IPS DF 4.7 (cell line): ENCODE measurements around the gene AGO3.
"Not testable (repeated sequence)": the region's sequence is repeated elsewhere in the genome, so short reads cannot be mapped to it uniquely, and the experiment has no call there.

Experiments
- DNase-seq: peaks from one replicate; pipeline ENCODE4 v3.0.0-alpha.2; 2013; ENCODE audit warnings: low spot score; ENCODE audit errors: extremely low read depth

AGO3 gene

DNA sequence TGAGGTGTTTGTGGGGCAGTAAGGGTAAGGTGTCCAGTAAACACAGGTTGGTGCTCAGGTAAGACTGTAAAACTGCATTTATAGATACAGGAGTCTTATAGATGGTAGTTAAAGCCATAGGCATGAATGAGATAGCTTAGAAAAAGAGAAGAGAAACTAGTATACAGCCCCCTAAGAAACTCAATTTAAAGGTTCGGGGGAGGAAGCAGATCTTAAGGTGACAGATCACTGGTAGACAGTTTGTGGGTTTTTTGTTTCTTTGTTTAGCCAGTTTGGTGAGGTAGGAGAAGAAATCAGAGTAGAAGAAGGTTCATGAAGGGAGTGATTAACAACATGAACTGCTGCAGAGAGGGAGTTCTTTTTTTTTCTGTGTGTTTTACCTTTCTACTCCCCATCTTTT, 6.1 kb upstream of the AGO3 start:
- no peak for DNase-seq

DNA sequence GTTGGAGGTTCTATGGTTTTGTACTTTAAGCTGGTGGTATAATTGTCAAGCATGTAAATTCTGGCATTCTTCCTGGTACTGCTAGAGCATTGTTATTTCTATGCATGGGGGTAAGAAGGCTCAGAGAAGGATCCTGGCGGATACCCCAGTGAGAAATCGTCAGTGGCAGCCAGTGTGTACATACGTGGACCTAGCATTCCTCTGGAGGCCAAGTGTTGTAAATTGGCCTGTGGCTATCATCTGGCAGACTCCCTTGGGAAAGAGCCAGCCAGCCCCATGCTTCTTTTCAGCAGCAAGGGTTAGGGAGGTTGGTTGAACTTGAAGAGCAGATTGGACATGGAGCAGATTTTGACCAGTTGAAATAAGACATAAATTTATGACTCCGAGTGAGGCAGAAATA, 5.2 kb upstream of the AGO3 start:
- DNase-seq, result no peak

DNA sequence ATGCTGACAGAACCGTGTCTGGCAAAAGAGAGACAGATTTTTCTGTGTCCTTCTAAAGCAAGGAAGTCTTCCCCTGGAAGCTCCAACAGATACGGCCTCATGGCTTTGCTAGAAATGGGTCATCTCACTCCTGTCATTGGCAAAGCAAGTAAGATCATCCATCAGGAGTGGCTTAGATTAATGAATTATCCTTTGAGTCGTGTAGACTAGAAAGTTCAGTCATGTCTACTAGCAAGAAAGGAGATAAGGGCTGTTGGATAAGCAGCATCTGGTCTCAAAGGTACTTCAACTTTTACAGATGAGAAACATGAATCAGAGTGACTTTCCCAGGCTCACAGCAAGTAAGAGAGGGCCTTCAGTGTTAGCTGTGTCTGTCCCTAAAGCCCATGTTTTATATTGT, 3.4 kb upstream of the AGO3 start:
- DNase-seq, result no peak

DNA sequence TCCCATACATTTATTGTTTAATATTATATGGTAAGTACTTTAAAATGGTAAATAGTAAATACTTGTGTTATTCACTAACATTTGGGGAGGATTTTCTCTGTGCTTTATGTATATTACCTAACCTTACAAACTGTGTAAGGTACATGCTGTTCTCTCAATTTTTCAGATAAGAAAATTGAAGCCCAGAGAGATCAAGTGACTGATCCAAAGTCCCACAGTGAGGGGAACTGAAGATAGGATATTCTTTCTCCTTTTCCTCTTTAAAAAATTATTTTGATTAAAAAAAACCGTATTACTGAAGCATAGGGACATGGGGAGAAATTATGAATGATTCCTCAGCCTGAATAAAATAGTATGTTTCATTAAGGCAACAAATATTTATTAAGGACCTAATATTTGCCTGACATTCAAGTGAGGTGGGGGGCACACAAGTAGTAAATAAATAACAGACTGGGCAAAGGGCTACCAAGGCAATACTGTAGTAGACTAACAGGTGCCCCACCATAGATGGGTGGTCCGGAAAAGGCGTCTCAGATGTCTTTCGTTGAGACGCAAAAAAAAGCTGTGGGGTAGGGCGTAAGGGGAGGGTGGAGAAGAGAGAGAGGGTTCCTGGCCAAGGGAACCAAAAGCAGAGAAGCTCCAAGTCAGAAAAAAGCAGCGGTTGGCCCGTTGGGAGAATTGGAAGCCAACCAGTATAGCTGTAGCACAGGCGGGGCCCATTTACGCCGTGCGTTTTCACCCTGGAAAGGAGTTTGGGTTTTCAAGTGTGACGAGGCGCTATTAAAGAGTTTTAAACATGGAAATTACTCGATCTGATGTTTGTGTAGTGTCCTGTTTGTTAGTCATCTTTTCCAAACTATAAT, 944 bp upstream of the AGO3 start:
- DNase-seq, result peak; percentile 30

DNA sequence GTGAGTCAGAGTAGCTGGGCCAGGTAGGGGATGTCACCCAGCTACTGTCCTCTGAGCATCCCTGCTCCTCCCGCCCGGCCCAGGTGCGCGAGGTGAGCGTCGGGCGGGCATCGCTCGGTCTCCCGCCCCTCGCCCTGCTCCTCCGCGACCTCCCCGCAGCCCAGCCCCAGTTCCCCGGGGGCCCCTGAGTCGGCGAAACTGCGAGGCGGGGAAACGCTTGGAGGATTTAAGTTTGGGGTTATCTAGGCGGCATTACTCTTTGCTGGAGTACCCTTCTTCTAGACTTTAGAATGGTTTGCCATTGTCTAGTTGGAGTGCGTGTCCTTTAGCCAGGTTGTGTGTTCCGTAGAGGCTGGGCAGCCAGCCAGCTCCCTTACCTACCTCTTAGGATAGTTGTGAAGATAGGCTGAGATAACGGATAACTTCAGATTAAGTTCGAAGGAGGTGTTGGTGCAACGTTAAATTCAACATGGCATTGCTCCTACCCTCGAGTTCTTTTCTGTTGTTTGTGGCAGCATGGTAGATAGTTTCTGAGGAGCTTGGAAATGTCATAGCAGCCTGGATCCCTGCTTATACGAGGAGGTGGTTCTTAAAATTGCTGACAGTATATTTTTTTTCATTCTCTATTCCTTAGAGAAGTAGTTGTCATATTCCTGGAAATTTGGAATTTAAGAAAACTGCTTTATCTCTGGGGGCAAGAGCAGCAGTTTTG, 697 bp downstream of the AGO3 start:
- no peak for DNase-seq

DNA sequence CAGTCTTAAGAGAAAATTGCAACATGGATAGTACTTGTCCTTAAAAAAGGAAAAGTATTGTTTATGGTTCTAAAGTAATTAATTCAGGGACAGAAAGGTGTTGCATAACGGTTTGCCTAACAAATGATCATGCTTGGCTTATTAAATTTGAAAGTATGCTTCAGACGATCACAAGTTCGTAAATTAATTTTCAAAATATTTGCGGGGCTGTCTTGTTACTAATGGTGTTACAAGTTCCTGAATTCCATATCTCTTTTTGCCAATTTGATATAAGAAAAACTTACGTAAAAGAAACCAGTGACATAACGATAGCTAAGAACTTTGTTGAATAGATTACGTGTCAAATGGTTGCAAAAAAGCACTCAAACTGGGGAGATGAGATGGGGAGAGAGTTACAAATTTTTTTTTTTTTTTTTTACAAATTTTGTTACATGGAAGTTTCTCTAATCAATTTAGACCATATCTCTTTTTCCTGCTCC, 1.3 kb downstream of the AGO3 start:
- no peak for DNase-seq

DNA sequence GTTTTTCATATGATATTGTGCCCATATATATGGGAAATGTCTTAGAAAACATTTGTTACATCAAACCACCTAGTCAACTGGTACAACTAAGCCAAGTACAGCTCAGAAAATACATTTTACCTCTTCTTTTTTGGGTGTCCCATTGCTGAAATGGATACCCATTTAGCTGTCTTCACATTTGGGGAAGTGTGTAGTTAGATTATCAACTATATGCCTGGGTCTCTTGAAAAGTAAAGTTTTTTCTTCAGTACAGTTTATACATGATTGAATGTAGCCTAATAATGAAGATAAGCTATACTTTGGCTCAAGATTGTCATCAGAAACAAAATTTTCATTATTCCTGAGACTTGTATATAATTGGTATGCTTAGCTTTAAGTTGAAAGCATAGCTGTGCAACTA, 2.0 kb downstream of the AGO3 start:
- DNase-seq, result no peak

DNA sequence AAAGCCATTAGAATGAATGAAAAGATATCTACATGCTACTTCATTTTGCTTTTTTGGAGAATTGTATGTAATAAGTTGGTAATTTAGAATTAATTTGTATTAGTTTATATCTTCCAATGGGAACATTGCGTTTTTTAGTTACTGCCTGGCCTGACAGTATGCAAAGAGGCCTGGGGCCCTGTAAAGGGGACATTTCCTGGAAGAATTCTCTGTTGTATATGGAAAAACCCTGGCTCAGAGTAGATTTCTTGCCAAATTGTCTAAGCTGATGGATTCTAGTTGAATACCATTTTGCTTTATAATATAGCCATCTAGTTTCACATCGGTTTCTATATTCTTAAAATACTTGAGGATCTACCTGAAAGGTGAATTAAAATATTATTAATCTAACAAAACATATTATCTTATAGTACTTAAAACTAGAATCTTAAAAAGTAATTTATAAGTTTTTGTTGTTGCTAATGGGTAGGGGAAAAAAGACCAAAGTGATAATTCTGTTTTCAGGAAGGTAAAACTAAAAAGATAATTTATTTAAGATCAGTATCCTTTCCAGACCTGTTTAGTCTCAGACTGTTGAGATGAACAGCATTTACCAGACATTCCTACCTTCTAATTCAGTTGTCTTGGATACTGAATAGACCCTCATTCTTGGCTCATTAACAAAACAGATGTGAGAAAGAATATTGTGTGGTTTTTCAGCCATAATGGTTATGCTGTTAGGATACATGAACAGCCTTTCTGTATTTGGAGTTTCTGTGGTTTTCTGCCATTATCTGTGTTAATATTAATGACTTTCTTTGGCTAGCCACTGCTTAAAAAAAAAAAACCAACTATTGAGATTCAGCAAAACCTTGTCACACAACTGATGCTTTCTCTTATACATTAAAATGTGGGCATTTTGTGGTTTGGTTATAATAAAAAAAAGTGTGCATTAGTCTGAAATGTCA, 4.8 kb downstream of the AGO3 start:
- no peak for DNase-seq

DNA sequence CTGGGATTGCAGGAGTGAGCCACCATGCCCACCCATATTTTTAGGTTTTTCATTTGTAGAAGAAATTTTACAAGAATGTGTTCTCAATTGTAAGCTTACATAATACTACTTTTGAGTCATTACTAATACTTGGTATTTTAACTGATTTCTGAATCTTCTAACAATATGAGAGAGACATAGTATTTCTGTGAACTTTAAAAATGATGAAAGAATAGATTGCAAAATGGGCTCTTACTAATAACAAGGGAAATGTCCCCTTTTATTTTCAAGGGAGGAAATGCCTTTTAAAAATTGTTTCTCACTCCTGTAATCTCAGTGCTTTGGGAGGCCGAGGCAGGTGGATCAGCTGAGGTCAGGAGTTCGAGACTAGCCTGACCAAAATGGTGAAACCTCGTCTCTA, 5.9 kb downstream of the AGO3 start:
- DNase-seq, result no peak

DNA sequence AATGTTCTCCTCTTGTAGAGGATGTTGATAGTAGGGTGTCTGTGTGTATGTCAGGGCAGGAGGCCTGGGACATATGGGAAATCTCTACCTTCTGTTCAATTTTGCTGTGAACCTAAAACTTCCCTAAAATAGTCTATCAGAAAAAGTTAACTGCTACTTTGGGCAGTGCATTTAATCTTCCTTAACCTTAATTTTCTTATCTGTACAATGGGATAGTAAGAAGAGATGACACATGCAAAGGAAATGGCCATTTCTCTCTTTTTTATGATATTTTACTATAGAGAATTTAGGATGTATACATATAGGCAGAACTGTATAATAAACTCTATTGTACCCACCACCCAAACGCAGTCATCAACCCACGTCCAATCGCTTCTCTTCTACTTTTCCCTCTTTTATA, 8.6 kb downstream of the AGO3 start:
- no peak for DNase-seq

DNA sequence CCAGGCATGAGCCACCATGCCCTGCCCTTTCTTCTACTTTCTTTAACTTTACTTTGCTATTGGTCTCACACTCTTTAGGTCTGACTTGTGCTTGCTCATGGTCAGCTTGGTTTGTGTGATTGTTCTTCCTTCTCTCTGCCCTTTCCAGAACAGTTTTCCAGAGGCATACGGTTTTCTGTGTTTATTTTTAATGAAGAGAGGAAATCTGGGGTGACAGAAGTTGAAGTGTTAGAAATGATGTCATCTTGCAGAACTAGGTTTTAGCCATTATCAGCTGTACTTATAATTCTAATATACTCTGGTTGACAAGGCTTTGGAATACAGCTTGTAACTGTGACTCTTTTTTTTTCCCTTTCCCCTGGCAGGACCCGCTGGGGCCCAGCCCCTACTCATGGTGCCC, 14.4 kb downstream of the AGO3 start:
- no peak for DNase-seq

DNA sequence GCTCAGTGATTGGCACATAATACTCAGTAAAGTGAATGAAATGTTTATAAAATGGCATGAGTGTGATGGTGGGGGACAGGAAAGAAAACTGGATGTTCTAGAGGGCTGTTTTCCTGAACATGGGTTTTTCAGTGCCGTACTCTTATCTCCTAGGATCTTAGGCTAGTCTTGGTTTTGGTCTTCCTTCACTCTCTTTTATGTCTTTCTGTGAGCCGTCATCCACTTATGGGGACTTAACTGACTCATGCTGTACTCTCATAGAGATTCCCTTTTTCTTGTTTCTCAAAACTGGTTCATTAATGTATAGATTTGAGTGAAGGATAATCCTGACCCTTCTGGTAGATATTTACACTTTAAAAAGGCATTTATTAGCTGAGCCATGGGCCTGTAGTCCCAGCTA, 16.6 kb downstream of the AGO3 start:
- no peak for DNase-seq

DNA sequence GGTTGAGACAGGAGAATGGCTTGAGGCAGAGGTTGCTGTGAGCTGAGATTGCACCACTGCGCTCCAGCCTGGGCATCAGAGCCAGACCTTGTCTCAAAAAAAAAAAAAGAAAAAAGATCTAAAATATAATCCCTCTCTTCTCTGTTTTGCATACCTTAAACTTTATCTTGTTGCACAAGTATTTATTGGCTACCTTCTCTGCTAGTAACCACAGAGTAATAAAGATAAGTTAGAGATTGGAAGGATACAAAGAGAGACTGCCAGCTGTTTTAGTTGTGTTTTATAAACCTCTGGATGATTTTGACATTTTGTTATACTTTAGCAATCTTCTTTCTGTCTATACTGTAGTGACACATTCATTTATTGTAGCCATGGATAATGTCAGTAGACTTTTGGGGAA, 27.7 kb downstream of the AGO3 start:
- no peak for DNase-seq

DNA sequence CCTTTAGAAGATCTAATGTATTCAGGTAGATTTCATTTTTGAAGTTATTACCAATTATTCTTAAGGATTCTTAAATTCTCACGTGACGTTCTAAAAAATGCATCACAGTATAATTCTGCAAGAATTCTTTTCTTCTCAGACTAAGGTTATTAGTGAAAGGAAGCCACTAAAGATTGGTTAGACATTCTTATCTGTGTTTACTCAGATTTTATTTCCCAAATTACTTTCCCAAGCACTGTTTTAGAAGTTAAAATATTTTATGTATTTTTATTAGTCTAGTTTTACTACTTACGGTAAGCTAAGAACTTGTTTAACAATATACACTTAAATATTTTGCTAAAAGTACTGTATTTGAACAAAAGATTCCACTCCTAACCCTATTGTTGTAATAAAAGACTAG, 28.4 kb downstream of the AGO3 start:
- no peak for DNase-seq

DNA sequence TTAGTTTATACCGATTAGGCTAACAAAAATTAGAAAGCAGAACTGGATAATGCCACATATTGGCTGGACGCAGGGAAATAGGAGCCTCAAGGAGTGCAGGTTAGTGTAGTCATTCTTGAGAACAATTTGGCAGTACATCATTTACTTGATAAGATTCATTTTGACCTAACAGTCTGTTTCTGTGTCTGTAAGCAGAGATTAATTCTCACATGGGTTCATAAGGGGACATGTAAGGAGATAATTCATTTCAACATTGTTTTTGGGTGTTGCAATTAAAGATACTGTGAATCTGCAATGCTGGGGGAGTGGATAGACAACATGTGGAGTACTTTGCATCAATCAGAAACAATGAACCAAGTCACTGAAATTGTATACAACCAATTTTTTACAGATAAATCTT, 32.0 kb downstream of the AGO3 start:
- no peak for DNase-seq

DNA sequence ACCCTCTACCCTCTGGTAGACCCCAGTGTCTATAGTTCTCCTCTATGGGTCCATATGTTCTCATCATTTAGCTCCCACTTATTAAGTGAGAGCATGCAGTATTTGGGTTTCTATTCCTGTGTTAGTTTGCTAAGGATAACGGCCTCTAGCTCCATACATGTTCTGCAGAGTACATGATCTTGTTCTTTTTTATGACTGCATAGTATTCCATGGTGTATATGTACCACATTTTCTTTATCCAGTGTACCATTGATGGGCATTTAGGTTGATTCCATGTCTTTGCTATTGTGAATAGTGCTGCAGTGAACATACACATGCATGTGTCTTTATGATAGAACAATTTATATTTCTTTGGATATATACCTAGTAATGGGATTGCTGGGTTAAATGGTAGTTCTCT, 33.4 kb downstream of the AGO3 start:
- not testable (repeated sequence) for DNase-seq

DNA sequence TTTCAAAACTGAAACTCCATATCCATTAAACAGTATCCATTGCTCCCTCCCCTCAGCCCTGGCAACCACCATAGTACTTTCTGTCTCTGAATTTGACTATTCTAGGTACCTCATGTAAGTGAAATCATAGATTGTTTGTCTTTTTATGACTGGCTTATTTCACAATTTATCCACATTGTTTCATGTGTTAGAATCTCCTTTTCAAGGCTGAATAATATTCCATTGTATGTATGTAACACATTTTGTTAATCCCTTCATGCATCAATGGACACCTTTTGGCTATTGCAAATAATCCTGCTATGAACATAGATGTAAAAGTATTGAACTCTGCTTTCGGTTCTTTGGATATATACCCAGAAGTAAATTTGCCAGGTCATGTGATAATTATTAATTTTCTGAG, 37.5 kb downstream of the AGO3 start:
- DNase-seq, result no peak

DNA sequence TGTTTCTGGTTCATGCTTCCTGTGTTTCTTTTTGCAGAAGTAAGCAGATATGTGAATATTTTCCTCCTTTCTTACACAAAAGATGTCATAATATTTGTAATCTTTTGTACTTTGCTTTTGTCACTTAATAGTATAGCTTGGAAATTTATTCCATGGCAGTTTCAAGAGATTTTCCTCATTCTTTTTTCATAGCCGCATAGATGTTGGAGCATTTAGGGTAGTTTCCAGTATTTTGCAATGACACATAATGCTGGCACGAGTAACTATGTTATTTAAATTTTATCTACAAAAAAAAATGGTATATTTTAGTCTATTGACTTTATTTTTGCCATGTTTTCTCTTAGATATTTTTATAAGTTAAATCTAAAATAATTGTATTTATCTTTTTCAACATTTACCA, 40.7 kb downstream of the AGO3 start:
- no peak for DNase-seq

DNA sequence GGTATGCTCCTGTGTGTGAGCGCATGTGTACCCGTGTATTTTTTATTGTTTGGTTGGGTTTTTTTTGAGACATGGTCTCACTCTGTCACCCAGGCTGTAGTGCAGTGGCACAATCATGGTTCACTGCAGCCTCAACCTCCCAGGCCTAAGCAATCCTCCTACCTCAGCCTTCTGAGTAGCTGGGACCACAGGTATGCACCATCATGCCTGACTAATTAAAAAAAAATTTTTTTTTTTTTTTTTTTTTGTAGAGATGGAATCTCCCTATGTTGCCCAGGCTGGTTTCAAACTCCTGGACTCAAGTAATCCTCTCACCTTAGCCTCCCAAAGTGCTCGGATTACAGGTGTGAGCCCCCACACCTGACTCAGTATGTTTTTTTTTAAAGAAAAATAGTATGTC, 41.7 kb downstream of the AGO3 start:
- not testable (repeated sequence) for DNase-seq

DNA sequence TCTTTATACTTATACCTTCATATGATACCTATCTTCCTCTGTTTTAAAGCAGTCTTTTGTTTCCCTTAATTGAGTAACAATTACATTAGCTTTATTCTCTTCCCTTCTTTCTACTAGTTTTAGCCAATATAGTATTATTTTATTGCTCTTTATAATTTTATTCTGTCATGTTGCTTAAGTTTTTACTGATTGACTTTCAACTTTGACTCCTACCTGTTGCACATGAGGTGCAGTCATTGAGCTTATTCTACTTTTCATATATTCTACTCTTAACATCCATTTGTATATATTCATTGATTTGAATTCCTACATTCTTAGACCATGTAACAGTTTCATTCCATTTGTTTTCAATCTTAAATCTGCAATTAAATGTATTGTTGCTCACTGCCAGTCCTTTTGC, 49.2 kb downstream of the AGO3 start:
- DNase-seq, result no peak

DNA sequence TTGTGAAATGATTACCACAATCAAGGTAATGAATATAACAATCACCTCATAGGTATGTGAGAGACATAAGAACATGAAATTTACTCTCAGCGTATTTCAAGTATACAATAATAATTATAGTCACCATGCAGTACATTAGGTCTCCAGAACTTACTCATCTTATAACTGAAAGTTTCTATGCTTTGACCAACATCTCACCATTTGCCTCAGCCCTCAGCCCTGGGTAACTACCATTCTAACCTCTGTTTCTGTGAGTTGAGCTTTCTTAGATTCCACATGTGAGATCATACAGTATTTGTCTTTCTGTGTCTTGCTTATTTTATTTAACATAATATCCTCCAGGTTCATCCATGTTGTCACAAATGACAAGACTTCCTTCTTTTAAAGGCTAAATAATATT, 57.3 kb downstream of the AGO3 start:
- DNase-seq, result no peak
